Activated CD4-positive, alpha-beta T cell treated with anti-CD3 and anti-CD28 coated beads for 36 hours (primary cell): Measurements from ENCODE around the gene IL10. TPM values are rescaled to one million over a fixed set of nuclear protein-coding genes. Genes with fewer than 3 reads are reported as not detected.

ENCODE experiments used
- ATAC-seq: fragments of 200-7000 bp; cut with Tn5 transposase; one replicate; pipeline ENCODE4 v1.10.0; 2021; ENCODE audit warnings: mild to moderate bottlenecking, moderate library complexity
- CTCF ChIA-PET: fragments of 350-600 bp; sonication (Branson Sonifier 250); formaldehyde crosslinking; loops from one replicate; lab custom pipeline; 2021; ENCODE audit warnings: antibody characterized with exemption; lab: Charles Lee
- POLR2A ChIA-PET: fragments of 350-600 bp; sonication (Branson Sonifier 250); formaldehyde crosslinking; loops from one replicate; lab custom pipeline; 2021; ENCODE audit warnings: antibody characterized with exemption, inconsistent platforms; lab: Charles Lee
- DNase-seq: peaks from one replicate; pipeline ENCODE4 v3.0.0-alpha.2; 2020
- H3K27ac Mint-ChIP-seq: one replicate; pipeline ENCODE4 v1.8.0; 2021; ENCODE audit warnings: mixed read lengths
- H3K27me3 Mint-ChIP-seq: one replicate; pipeline ENCODE4 v1.8.0; 2021; ENCODE audit warnings: mixed read lengths
- H3K36me3 Mint-ChIP-seq: one replicate; pipeline ENCODE4 v1.8.0; 2021; ENCODE audit warnings: low read depth, mixed read lengths
- H3K4me1 Mint-ChIP-seq: one replicate; pipeline ENCODE4 v1.8.0; 2021; ENCODE audit warnings: mixed read lengths
- H3K4me3 Mint-ChIP-seq: one replicate; pipeline ENCODE4 v1.8.0; 2021; ENCODE audit warnings: mild to moderate bottlenecking, moderate library complexity, mixed read lengths
- H3K9me3 Mint-ChIP-seq: one replicate; pipeline ENCODE4 v1.8.0; 2021; ENCODE audit warnings: low read depth, mixed read lengths
- intact Hi-C, 2 experiments: fragments of 100-400 bp; cut with DNase I in 1 of 2; cut with micrococcal nuclease in 1 of 2; formaldehyde crosslinking; loops; one replicate each; pipeline versions ENCODE4 v1.14.2 to v1.15.1; 2022 to 2024; cut with DNase I, micrococcal nuclease
- total RNA-seq, 2 experiments: library from RNA; stranded (reverse); gene quantifications; one replicate each; pipeline ENCODE4 v1.2.3, GENCODE V29; 2021

IL10 gene
- total RNA-seq, 2 experiments from 2014 or later = 1.3 to 1.6 TPM

GRCh38 chr1:206725109-206725963, 47.0 kb downstream of the IL10 start:
- peaks cover 12% of the 10 kb centered on the region for H3K36me3 Mint-ChIP-seq
- H3K9me3 Mint-ChIP-seq = no peaks in the 10 kb centered on the region
- ChIA-PET POLR2A (no interaction called here), CTCF (interaction anchor here (0.5 to 10.4 kb wide), 52 partner anchors 10 to 824 kb away, joined by 3 to 175 read pairs (median 6); partner anchors contain the start of genes DYRK3 and FCMR)
- H3K4me3 Mint-ChIP-seq = no peak overlapping the region
- peaks cover 49% of the 10 kb centered on the region for H3K4me1 Mint-ChIP-seq
- DNase-seq (peak; percentile 85), ATAC-seq (peak; percentile 72)
- no peaks in the 10 kb centered on the region for H3K27me3 Mint-ChIP-seq
- intact Hi-C loops = loop anchor here (2.0 to 5.0 kb wide), 3 partner anchors 38 to 257 kb away; no protein-coding TSS in a partner anchor
- H3K27ac Mint-ChIP-seq = peak overlapping the region; percentile 29

DNA sequence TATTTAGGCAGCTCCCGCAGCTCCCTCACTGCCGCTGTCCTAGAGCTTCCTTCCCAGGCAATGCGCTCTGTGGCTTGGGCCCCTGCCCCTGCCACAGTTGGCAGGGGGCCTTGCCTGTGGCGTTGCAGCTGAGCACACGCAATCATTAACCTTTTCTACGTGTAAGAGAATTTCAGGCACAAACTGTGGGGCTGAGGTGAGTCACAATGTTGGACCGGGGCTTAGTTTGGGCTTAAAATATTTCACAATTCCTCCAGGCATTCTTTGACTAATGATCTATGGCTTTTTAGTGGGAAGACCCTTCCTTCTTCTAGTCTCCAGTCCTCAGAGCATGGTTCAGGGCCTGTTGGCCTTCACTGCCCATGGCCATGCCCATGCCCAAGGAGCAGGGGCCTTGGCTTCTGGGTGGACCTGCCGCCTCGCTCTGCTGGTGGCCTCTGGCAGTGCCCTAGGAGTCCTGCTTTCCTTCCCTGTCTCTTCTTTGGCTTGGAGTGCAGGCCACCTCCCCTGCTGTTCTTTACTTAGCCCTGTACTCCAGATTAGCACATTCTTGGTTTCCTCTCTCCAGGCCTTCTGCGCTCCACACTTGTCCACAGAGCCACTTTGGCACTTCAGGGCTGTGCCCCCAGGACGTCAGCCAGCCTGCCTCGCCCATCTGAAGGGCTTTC, 48.4 kb downstream of the IL10 start:
- ATAC-seq (no peak), DNase-seq (no peak)
- H3K27me3 Mint-ChIP-seq = no peaks in the 10 kb centered on the region
- POLR2A ChIA-PET = no interaction called here
- H3K27ac Mint-ChIP-seq = peak overlapping the region; percentile 48
- intact Hi-C loops = loop anchor here in 1 of 2 experiments (2.0 kb wide), 1 partner anchor 259 kb away; no protein-coding TSS in a partner anchor
- no peaks in the 10 kb centered on the region for H3K9me3 Mint-ChIP-seq
- H3K4me3 Mint-ChIP-seq = no peak overlapping the region
- CTCF ChIA-PET = interaction anchor here (0.7 to 10.4 kb wide), 16 partner anchors 11 to 258 kb away, joined by 3 to 175 read pairs (median 10); partner anchors contain the start of gene FCMR
- peaks cover 53% of the 10 kb centered on the region for H3K4me1 Mint-ChIP-seq
- H3K36me3 Mint-ChIP-seq = no peaks in the 10 kb centered on the region

DNA sequence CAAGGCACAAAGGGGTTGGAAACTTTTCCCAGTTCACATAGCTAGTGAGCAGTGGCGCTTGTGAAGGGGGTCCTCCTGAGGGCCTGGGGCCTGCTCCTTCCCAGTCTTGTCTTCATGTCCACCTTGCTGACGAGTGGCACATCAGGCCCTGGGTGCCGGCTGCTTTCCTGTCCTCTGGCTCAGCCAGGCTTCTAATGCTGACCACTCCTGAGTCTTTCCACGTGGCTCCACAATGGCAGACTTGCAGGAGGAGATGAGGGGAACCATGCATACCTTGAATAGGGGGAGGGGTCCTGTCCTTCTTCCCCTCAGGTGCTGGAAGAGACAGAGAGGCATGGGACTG, 48.9 kb downstream of the IL10 start:
- intact Hi-C loops = no loop called here
- CTCF ChIA-PET = interaction anchor here (0.6 to 10.4 kb wide), 12 partner anchors 12 to 209 kb away, joined by 3 to 175 read pairs (median 4); no protein-coding TSS in a partner anchor

GRCh38 chr1:206722751-206723461, 49.4 kb downstream of the IL10 start:
- Mint-ChIP-seq H3K4me1 (peaks cover 59% of the 10 kb centered on the region), H3K27me3 (no peaks in the 10 kb centered on the region), H3K27ac (no peak overlapping the region), H3K4me3 (no peak overlapping the region), H3K9me3 (no peaks in the 10 kb centered on the region), H3K36me3 (no peaks in the 10 kb centered on the region)
- POLR2A ChIA-PET = interaction anchor here (0.6 kb wide), 1 partner anchor 43 kb away, joined by 4 read pairs; no protein-coding TSS in a partner anchor
- DNase-seq (no peak), ATAC-seq (no peak)
- intact Hi-C loops = no loop called here
- CTCF ChIA-PET = interaction anchor here (0.6 to 10.4 kb wide), 14 partner anchors 12 to 210 kb away, joined by 3 to 175 read pairs (median 4); no protein-coding TSS in a partner anchor

More for the DNA sequence above, 48.9 kb downstream of the IL10 start:
- H3K36me3 Mint-ChIP-seq = no peaks in the 10 kb centered on the region
- no peak for DNase-seq
- no peaks in the 10 kb centered on the region for H3K27me3 Mint-ChIP-seq
- no peak overlapping the region for H3K4me3 Mint-ChIP-seq
- POLR2A ChIA-PET = interaction anchor here (0.6 kb wide), 1 partner anchor 43 kb away, joined by 4 read pairs; no protein-coding TSS in a partner anchor
- no peak overlapping the region for H3K27ac Mint-ChIP-seq
- H3K9me3 Mint-ChIP-seq = no peaks in the 10 kb centered on the region
- peaks cover 58% of the 10 kb centered on the region for H3K4me1 Mint-ChIP-seq
- ATAC-seq = no peak

GRCh38 chr1:206721454-206721853, 50.8 kb downstream of the IL10 start:
- ChIA-PET CTCF (interaction anchor here (0.6 to 10.4 kb wide), 5 partner anchors 10 to 1163 kb away, joined by 3 to 175 read pairs (median 9); no protein-coding TSS in a partner anchor), POLR2A (no interaction called here)
- Mint-ChIP-seq H3K4me3 (no peak overlapping the region), H3K27ac (no peak overlapping the region), H3K9me3 (no peaks in the 10 kb centered on the region), H3K4me1 (peaks cover 65% of the 10 kb centered on the region), H3K36me3 (no peaks in the 10 kb centered on the region), H3K27me3 (no peaks in the 10 kb centered on the region)
- ATAC-seq (no peak), DNase-seq (no peak)
- intact Hi-C loops = no loop called here

- Mint-ChIP-seq H3K27me3 (no peaks in the 10 kb centered on the region), H3K27ac (peak overlapping the region; percentile 14), H3K9me3 (no peaks in the 10 kb centered on the region), H3K4me3 (no peak overlapping the region), H3K36me3 (no peaks in the 10 kb centered on the region), H3K4me1 (peaks cover 66% of the 10 kb centered on the region)
- no peak for ATAC-seq
- ChIA-PET POLR2A (no interaction called here), CTCF (interaction anchor here (0.9 to 10.4 kb wide), 12 partner anchors 8 to 193 kb away, joined by 3 to 175 read pairs (median 4); no protein-coding TSS in a partner anchor)
- DNase-seq = no peak
- intact Hi-C loops = no loop called here
These were observed 53.0 kb downstream of the IL10 start for GRCh38 chr1:206719169-206719839.

- intact Hi-C loops = no loop called here
- Mint-ChIP-seq H3K27ac (peak overlapping the region; percentile 68), H3K4me1 (peaks cover 73% of the 10 kb centered on the region), H3K36me3 (no peaks in the 10 kb centered on the region), H3K4me3 (no peak overlapping the region), H3K9me3 (no peaks in the 10 kb centered on the region), H3K27me3 (no peaks in the 10 kb centered on the region)
- DNase-seq (no peak), ATAC-seq (peak; percentile 21)
- ChIA-PET CTCF (interaction anchor here (0.7 to 15.5 kb wide), 2 partner anchors 6 to 28 kb away, joined by 3 to 175 read pairs; no protein-coding TSS in a partner anchor), POLR2A (no interaction called here)
These were observed 54.7 kb downstream of the IL10 start for GRCh38 chr1:206717674-206717989.

Other genes with a start within 250 kb of the IL10 start
- gene EIF2D, start 160.0 kb downstream of the IL10 start, total RNA-seq = 100 to 1,000 TPM in 1 of 2 experiments, 10 to 100 TPM in 1; 91.2 to 100 TPM
- gene DYRK3, start 137.0 kb downstream of the IL10 start, total RNA-seq = 1 to 10 TPM; 8.3 to 8.7 TPM
- 10 to 100 TPM; 62.8 to 64.7 TPM for gene MAPKAPK2, start 87.6 kb downstream of the IL10 start, total RNA-seq
- not detected for gene IL19, start 1.7 kb downstream of the IL10 start, total RNA-seq
- not detected for gene IL20, start 93.1 kb upstream of the IL10 start, total RNA-seq
- gene IL24, start 124.9 kb upstream of the IL10 start, total RNA-seq = 10 to 100 TPM in 1 of 2 experiments, 1 to 10 TPM in 1; 10.0 to 10.7 TPM
- 10 to 100 TPM; 41.6 to 49.3 TPM for gene FCMR, start 149.4 kb upstream of the IL10 start, total RNA-seq
- under 1 TPM; 0.07 to 0.54 TPM for gene PIGR, start 174.0 kb upstream of the IL10 start, total RNA-seq
- not detected for gene FCAMR, start 198.0 kb upstream of the IL10 start, total RNA-seq